ENCODE measurements around the gene FGD6. TPM values are rescaled to one million over a fixed set of nuclear protein-coding genes. Genes with fewer than 3 reads are reported as not detected.
"Not testable (repeated sequence)": the region's sequence is repeated elsewhere in the genome, so short reads cannot be mapped to it uniquely, and the experiment has no call there.

Gene FGD6
- total and polyA plus RNA-seq, 2 experiments from 2014 or later: 3.0 to 5.9 TPM

DNA sequence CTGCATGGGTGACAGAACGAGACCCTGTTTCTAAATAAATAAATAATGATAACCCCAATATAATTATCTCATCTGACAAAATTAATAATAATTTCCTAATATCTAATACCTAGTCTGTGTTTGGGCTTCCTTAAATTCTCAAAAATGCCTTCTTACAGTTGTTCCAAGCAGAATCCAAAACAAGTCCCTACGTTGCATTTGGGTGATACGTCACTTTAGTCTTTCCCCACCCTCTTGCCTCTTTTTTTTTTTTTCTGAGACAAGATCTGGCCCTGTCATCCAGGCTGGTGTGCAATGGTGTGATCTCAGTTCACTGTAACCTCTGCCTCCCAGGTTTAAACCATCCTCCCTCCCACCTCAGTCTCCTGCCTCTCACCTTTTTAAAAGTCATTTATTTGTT, 27.1 kb upstream of the FGD6 start:
- H3K36me3 ChIP-seq (ENCODE audit: low read depth): no peaks in the 10 kb centered on the region
- H3K27ac ChIP-seq: no peak overlapping the region
- H3K4me2 ChIP-seq (ENCODE audit: unreplicated experiment): no peak overlapping the region
- H3K79me2 ChIP-seq (ENCODE audit: insufficient read depth): peaks cover 94% of the 10 kb centered on the region
- H3K4me1 ChIP-seq (ENCODE audit: insufficient read depth): peaks cover 19% of the 10 kb centered on the region
- H3K27me3 ChIP-seq (replicated peaks; ENCODE audit: insufficient read depth): no peaks in the 10 kb centered on the region
- WGBS, 2 experiments (ENCODE audit: low coverage in 1 of 2, low lambda C conversion rate in 2 of 2, missing lambda C conversion rate in 2 of 2): 87 to 89% methylated on average over 3 of the region's 3 CpGs
- H3F3A ChIP-seq (ENCODE audit: insufficient read depth): peaks cover 22% of the 10 kb centered on the region
- DNase-seq: no peak
- H3K9me3 ChIP-seq (ENCODE audit: low read depth): no peaks in the 10 kb centered on the region
- H3K4me3 ChIP-seq: no peak overlapping the region
- no peak overlapping the region for H3K9ac ChIP-seq
- no peak overlapping the region for H2AFZ ChIP-seq
- TF ChIP-seq EZH2 (IDR thresholded peaks at IDR 0.05; ENCODE audit: insufficient read depth, poor library complexity, severe bottlenecking) (no peak), EZH2phosphoT487 (IDR thresholded peaks at IDR 0.05; ENCODE audit: insufficient read depth, low read depth) (no peak)
- 0 out of 2 replicates have a peak, but pooled peaks cover 5% of the 10 kb centered on the region for H4K20me1 ChIP-seq (ENCODE audit: insufficient read depth)
- in situ Hi-C loops (cut with MboI): no loop called here
- no peaks in the 10 kb centered on the region for H3K9me2 ChIP-seq (ENCODE audit: insufficient read depth)

GRCh38 chr12:95243497-95244183, 26.4 kb upstream of the FGD6 start:
- Histone ChIP-seq H3K27me3 (replicated peaks; ENCODE audit: insufficient read depth) (no peaks in the 10 kb centered on the region), H3F3A (ENCODE audit: insufficient read depth) (peaks cover 22% of the 10 kb centered on the region), H3K79me2 (ENCODE audit: insufficient read depth) (peaks cover 94% of the 10 kb centered on the region), H2AFZ (no peak overlapping the region), H3K4me1 (ENCODE audit: insufficient read depth) (peaks cover 16% of the 10 kb centered on the region), H3K4me3 (no peak overlapping the region), H3K36me3 (ENCODE audit: low read depth) (no peaks in the 10 kb centered on the region), H3K9me2 (ENCODE audit: insufficient read depth) (no peaks in the 10 kb centered on the region), H3K9ac (no peak overlapping the region), H3K4me2 (ENCODE audit: unreplicated experiment) (no peak overlapping the region), H3K9me3 (ENCODE audit: low read depth) (no peaks in the 10 kb centered on the region), H4K20me1 (ENCODE audit: insufficient read depth) (0 out of 2 replicates have a peak, but pooled peaks cover 5% of the 10 kb centered on the region), H3K27ac (no peak overlapping the region)
- WGBS, 2 experiments (ENCODE audit: low coverage in 1 of 2, low lambda C conversion rate in 2 of 2, missing lambda C conversion rate in 2 of 2): 93 to 94% methylated on average over 4 of the region's 4 CpGs
- DNase-seq: no peak
- in situ Hi-C loops (cut with MboI): no loop called here
- TF ChIP-seq EZH2 (IDR thresholded peaks at IDR 0.05; ENCODE audit: insufficient read depth, poor library complexity, severe bottlenecking) (no peak), EZH2phosphoT487 (IDR thresholded peaks at IDR 0.05; ENCODE audit: insufficient read depth, low read depth) (no peak)

- H4K20me1 ChIP-seq (ENCODE audit: insufficient read depth): 0 out of 2 replicates have a peak, but pooled peaks cover 5% of the 10 kb centered on the region
- no peak overlapping the region for H3K4me3 ChIP-seq
- no peak overlapping the region for H3K27ac ChIP-seq
- H3K4me2 ChIP-seq (ENCODE audit: unreplicated experiment): no peak overlapping the region
- peaks cover 94% of the 10 kb centered on the region for H3K79me2 ChIP-seq (ENCODE audit: insufficient read depth)
- H3K36me3 ChIP-seq (ENCODE audit: low read depth): no peaks in the 10 kb centered on the region
- H3K9me3 ChIP-seq (ENCODE audit: low read depth): no peaks in the 10 kb centered on the region
- no peak overlapping the region for H3K9ac ChIP-seq
- no peaks in the 10 kb centered on the region for H3K9me2 ChIP-seq (ENCODE audit: insufficient read depth)
- no peak for DNase-seq
- H2AFZ ChIP-seq: no peak overlapping the region
- TF ChIP-seq EZH2 (IDR thresholded peaks at IDR 0.05; ENCODE audit: insufficient read depth, poor library complexity, severe bottlenecking) (no peak), EZH2phosphoT487 (IDR thresholded peaks at IDR 0.05; ENCODE audit: insufficient read depth, low read depth) (no peak)
- in situ Hi-C loops (cut with MboI): no loop called here
- WGBS, 2 experiments (ENCODE audit: low coverage in 1 of 2, low lambda C conversion rate in 2 of 2, missing lambda C conversion rate in 2 of 2): 82 to 84% methylated on average over 4 of the region's 4 CpGs
- H3K4me1 ChIP-seq (ENCODE audit: insufficient read depth): peaks cover 14% of the 10 kb centered on the region
- no peaks in the 10 kb centered on the region for H3K27me3 ChIP-seq (replicated peaks; ENCODE audit: insufficient read depth)
- peaks cover 22% of the 10 kb centered on the region for H3F3A ChIP-seq (ENCODE audit: insufficient read depth)
These were observed 24.7 kb upstream of the FGD6 start for GRCh38 chr12:95241761-95242506.

DNA sequence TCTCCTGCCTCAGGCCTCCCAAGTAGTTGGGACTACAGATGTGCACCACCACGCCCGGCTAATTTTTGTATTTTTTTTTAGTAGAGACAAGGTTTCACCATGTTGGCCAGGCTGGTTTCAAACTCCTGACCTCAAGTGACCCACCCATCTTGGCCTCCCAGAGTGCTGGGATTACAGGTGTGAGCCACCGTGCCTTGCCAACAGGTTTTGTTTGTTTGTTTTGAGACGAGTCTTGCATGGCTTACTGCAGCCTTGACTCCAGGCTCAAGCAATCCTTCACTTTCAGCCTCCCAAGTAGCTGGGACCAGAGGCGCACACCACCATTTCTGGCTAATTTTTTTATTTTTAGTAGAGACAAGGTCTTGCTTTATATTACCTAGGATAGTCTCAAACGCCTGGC, 23.9 kb upstream of the FGD6 start:
- peaks cover 17% of the 10 kb centered on the region for H3F3A ChIP-seq (ENCODE audit: insufficient read depth)
- H3K27ac ChIP-seq; H3K9ac ChIP-seq; H3K4me2 ChIP-seq (ENCODE audit: unreplicated experiment); H3K9me2 ChIP-seq (ENCODE audit: insufficient read depth); H2AFZ ChIP-seq; H3K4me1 ChIP-seq (ENCODE audit: insufficient read depth); H3K27me3 ChIP-seq (replicated peaks; ENCODE audit: insufficient read depth); in situ Hi-C loops (cut with MboI); H3K9me3 ChIP-seq (ENCODE audit: low read depth); H4K20me1 ChIP-seq (ENCODE audit: insufficient read depth); H3K36me3 ChIP-seq (ENCODE audit: low read depth); H3K4me3 ChIP-seq; DNase-seq: not testable (repeated sequence)
- 85 to 89% methylated on average over 6 of the region's 6 CpGs for WGBS, 2 experiments (ENCODE audit: low coverage in 1 of 2, low lambda C conversion rate in 2 of 2, missing lambda C conversion rate in 2 of 2)
- peaks cover 99% of the 10 kb centered on the region for H3K79me2 ChIP-seq (ENCODE audit: insufficient read depth)
